GM21515 (cell line): Measurements from ENCODE around the gene LCLAT1.
A peak's percentile ranks its signal among the peaks of the same experiment; 100 is the strongest.

Source experiments
- ATAC-seq: cut with Tn5 transposase; IDR thresholded peaks from one replicate; pipeline ENCODE4 v1.9.1; 2021; ENCODE audit not compliant: unreplicated experiment

The LCLAT1 gene

DNA sequence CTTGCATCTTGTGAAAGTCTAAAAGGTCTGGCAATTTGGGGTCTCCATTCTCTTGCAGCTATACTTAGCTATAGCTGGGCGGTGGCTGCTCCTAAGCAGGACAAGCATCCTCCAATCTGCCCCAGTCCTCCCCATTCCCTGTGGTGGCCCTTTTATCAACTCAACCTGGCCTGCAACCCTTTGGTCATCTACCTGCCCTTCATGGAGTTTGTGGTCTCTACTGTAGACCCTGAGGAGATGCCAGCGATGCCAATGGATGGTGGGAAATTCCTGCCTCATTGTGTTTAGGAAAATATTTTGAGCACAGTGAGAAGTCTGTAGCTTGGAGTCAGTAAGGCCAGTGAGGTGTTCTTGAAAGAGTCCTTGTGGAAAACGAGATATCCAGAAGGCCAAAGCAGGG lies 216.8 kb downstream of the LCLAT1 start:
- ATAC-seq: no peak

DNA sequence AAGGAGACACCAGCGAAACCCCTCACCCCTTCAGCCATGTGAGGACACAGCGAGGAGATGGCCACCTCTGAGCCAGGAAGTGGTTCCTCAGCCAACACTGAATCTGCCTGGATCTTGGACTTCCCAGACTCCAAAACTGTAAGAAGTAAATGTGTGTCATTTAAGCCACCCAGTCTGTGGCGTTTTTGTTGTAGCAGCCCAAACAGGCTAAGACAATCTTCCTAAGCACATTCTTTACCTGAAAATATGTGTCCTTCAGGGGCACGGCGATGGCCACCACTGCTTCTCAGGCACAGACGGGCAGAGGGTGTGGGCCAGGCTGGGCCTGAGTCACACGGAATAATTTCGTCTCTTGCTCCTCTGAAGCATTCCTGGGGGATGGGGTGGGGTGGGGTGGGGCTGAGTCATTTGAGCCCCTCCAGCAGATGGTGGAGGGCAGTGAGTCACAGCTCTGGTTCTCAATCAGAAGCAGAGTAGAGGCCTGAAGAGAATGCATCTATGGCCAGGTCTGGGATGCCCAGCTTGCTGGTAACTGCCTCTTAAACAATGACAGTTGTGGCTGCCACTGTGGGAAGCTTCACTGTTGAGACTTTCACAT lies 217.8 kb downstream of the LCLAT1 start:
- ATAC-seq: no peak

GRCh38 chr2:30665761-30666265 lies 218.8 kb downstream of the LCLAT1 start:
- ATAC-seq: no peak

DNA sequence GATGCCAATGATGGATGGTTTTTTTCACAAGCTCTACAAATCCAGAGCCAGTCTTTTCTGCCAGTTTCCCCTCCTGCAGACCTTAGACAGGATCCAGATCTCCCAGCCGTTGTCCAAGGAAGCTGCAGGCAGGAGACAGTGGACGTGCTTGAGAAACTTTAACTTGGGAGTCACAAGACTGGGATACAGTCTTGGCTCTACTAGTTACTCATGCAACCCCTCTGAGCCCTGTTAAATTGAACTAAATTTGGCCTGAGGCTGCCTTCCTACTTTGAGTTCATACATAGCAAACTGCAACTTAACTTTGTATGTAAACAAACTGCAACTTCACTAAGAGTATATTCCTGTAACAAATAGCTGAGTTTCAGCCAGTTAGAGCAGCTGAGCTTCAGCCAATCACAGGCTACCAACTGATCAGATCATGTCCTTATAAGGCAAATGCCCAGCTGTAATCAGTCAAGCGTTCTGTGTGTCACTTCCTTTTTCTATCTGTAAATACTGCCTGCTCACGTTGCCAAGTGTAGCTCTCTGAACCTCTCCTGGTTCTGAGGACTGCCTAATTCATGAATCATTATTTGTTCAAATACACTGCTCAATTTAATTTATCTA lies 219.3 kb downstream of the LCLAT1 start:
- ATAC-seq: peak; percentile 72

GRCh38 chr2:30670453-30670852 lies 223.4 kb downstream of the LCLAT1 start:
- ATAC-seq: no peak

- ATAC-seq: no peak
Measured at GRCh38 chr2:30673127-30673526, 226.1 kb downstream of the LCLAT1 start.

GRCh38 chr2:30675758-30676157 lies 228.7 kb downstream of the LCLAT1 start:
- ATAC-seq: no peak

DNA sequence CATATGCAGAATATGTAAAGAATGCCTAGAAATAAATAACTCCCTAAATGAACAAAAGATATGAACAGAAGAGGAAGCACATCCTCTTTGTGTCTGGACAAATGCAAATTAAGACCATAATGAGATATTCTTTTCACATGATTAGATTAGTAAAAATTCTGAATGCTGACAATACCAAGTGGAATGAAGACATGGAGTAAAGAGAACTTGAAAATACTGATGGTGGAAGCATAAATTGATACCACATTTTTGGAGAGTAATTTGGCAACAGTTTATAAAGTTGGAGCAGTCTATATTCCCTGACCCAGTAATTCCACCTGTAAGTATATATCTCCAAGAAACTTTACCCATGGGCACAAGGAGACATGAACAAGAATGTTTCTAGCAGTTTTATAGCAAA lies 230.2 kb downstream of the LCLAT1 start:
- ATAC-seq: no peak

DNA sequence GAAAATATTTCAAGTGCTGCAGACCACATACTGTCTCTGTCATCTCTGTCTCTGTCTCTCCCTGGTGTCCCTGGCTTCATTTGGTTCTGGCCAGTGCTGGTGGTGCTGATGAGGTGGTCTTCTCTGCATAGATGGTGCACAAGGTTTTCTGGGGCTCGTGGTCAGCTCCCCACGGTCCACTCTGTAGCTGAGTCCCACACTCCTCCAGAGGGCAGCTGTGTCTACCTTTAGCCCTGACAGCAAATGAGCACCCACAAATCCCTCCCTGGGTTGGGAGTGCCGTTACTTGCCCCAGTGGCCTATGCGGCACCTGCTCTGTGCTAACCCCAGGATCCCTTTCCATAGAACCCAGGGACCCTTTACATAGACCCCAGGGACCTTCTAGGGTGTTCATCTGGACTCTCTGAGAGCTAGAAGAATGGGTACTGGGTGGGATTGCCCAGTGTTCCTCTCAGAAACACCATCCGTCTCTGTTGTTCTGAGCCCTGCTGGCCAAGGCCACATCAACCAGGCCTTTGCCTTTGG lies 230.9 kb downstream of the LCLAT1 start:
- ATAC-seq: no peak

- ATAC-seq: no peak
Measured at GRCh38 chr2:30678410-30679137, 231.5 kb downstream of the LCLAT1 start.

DNA sequence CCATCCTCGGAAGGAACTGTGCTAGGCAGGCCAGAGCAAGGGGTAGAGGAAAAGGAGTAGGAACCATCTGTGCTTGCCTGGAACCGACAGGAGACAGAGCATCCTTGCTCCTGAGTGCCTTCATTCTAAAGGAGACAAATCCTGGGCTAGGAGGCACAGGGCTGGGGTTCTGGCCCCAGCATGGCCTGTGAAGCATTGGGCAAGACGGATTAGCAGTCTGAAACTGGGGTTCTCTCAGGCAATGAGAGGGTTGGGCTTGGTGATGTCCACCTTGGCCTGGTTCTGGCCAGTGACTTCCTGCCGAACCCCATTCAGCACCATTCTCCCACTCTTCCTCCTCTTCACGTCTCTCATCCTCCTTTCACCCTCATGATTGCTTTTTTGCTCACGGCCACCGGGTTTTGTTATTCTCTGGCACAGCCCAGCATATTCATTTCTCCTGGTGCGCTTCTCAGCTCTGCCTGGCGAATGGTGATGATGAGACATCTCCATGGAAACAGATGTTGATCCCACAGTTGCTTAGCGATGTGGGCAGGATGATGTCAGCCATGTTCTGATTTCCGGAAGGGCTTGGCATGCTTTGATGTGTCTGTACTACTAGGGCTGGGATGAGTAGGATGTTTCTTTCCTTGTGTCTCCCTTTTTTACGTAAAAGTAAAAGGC lies 232.5 kb downstream of the LCLAT1 start:
- ATAC-seq: no peak

- ATAC-seq: no peak
Measured at GRCh38 chr2:30680121-30680520, 233.1 kb downstream of the LCLAT1 start.

- ATAC-seq: no peak
Measured at GRCh38 chr2:30681022-30681421, 234.0 kb downstream of the LCLAT1 start.

DNA sequence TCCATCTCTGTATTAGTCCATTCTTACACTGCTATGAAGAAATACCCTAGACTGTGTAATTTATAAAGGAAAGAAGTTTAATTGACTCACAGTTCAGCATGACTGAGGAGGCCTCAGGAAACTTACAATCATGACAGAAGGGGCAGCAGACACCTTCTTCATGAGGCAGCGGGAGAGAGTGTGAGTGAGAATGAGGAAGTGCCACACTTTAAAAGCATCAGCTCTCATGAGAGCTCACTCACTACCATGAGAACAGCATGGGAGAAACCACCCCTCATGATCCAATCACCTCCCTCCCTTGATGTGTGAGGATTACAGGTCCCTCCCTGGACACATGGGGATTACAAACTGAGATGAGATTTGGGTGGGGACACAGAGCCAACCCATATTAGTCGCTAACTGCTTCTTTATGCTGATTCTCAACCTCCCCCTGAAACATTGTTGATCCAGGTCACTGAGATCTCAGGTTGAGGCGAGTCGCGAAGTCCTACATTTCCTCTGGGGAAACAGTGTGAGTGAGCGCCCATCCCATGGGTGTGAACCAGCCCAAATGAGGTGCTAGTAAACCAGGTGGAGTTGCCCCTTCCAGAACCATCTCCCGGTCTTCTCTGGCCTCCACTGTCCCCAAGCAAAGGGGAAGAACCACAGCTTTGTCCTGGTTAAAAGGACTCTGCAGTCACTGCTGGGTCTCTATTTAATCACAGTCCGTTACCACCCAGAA lies 236.3 kb downstream of the LCLAT1 start:
- ATAC-seq: no peak

GRCh38 chr2:30684026-30684425 lies 237.0 kb downstream of the LCLAT1 start:
- no peak for ATAC-seq

- ATAC-seq: no peak
Measured at GRCh38 chr2:30684516-30684915, 237.5 kb downstream of the LCLAT1 start.

- ATAC-seq: no peak
Measured at GRCh38 chr2:30684996-30685395, 237.9 kb downstream of the LCLAT1 start.

- ATAC-seq: no peak
Measured at GRCh38 chr2:30686000-30686399, 239.0 kb downstream of the LCLAT1 start.

GRCh38 chr2:30686669-30687068 lies 239.6 kb downstream of the LCLAT1 start:
- no peak for ATAC-seq

DNA sequence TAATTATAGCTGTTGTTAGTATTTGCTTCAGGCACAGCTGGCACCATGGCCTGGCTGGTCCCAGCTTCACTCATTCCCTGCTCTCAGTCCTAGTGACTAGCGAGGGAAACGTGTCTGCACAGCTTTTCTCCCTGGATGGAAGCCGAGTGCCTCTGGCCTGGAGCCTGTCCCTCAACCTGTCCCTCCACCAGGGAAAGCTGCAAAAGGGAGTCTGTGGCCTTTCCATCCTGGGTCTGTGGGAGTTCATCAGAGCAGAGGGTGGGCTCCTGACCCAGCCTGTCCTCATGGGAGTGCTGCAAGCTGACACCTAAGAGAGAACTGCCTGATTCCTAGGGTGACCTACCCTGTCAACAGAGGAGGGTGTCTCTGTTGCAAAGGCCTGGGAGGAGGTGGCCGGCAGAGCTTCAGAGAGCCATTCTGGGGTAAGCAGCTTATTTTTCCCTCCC lies 241.9 kb downstream of the LCLAT1 start:
- no peak for ATAC-seq
